Measurements from ENCODE around the gene GABRE. TPM values are rescaled to one million over a fixed set of nuclear protein-coding genes. Genes with fewer than 3 reads are reported as not detected.

Gene GABRE, protein sequence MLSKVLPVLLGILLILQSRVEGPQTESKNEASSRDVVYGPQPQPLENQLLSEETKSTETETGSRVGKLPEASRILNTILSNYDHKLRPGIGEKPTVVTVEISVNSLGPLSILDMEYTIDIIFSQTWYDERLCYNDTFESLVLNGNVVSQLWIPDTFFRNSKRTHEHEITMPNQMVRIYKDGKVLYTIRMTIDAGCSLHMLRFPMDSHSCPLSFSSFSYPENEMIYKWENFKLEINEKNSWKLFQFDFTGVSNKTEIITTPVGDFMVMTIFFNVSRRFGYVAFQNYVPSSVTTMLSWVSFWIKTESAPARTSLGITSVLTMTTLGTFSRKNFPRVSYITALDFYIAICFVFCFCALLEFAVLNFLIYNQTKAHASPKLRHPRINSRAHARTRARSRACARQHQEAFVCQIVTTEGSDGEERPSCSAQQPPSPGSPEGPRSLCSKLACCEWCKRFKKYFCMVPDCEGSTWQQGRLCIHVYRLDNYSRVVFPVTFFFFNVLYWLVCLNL
- total RNA-seq = not detected

DNA sequence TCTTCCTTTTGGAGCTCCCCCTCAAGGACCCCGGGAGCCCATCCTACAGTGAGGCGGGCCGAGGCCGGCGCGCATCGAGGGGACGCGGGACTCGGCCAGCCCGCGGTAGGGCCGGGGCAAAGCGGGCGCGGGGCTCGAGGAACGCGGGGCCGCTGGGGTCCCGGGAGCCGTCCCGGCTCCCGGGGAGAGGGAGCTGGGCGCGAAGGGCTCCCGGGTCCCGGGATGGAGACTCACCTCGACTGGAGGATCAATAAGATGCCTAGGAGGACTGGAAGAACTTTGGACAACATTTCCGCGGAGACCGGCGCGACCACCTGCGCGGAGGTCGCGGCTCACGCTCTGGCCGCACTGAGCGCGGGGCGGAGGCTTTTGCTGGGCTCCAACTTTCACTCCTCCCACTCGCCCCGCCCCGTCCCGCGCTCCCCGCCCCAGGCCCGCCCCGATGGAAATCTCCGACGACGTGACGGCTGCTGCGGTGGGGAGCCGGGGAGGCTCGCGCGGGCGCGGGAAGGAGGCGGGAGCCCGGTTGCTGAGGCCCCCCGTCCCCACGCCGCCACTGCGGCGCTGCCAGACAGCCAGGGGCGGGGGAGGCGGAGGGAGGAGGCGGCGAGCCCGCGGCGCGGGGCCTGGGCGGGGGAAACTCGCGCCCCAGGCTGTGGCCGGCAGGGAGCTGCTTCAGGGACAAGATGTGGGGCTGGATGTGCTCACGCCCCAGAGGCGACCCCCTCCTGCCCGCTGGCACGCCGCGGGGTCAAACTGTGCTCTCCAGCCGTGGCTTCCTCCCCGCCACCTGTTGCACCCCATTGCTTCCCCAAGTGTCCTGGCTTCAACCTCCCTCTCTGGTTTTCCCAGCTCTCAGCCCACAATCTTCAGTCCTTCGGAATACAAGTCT, at the start of gene GABRE:
Gene GABRE, minus strand, starts transcription at position 341 of the 892 bp plus-strand sequence. Its CDS starts 51 bp downstream, at position 290.
- peaks cover 15% of the 10 kb centered on the region for H3K27me3 Mint-ChIP-seq
- ChIA-PET CTCF (no interaction called here), POLR2A (no interaction called here)
- DNase-seq (peak; percentile 2), ATAC-seq (no peak)
- no peak within 1 kb of the TSS for H3K27ac Mint-ChIP-seq
- H3K9me3 Mint-ChIP-seq = no peaks in the 10 kb centered on the region
- TF ChIP-seq, protein P1, sequence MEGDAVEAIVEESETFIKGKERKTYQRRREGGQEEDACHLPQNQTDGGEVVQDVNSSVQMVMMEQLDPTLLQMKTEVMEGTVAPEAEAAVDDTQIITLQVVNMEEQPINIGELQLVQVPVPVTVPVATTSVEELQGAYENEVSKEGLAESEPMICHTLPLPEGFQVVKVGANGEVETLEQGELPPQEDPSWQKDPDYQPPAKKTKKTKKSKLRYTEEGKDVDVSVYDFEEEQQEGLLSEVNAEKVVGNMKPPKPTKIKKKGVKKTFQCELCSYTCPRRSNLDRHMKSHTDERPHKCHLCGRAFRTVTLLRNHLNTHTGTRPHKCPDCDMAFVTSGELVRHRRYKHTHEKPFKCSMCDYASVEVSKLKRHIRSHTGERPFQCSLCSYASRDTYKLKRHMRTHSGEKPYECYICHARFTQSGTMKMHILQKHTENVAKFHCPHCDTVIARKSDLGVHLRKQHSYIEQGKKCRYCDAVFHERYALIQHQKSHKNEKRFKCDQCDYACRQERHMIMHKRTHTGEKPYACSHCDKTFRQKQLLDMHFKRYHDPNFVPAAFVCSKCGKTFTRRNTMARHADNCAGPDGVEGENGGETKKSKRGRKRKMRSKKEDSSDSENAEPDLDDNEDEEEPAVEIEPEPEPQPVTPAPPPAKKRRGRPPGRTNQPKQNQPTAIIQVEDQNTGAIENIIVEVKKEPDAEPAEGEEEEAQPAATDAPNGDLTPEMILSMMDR (IDR thresholded peaks at IDR 0.05) = no peak
- no peak within 1 kb of the TSS for H3K4me3 Mint-ChIP-seq
- intact Hi-C loops (cut with micrococcal nuclease) = no loop called here
- no peaks in the 10 kb centered on the region for H3K36me3 Mint-ChIP-seq (ENCODE audit: low read depth)
- no peaks in the 10 kb centered on the region for H3K4me1 Mint-ChIP-seq (ENCODE audit: low read depth)

GRCh38 chrX:152020888-152021287, 46.4 kb upstream of the GABRE start:
- no peak for ATAC-seq
- H3K36me3 Mint-ChIP-seq (ENCODE audit: low read depth) = no peaks in the 10 kb centered on the region
- POLR2A ChIA-PET = no interaction called here
- no peaks in the 10 kb centered on the region for H3K9me3 Mint-ChIP-seq
- no peak overlapping the region for H3K4me3 Mint-ChIP-seq
- no peaks in the 10 kb centered on the region for H3K4me1 Mint-ChIP-seq (ENCODE audit: low read depth)
- intact Hi-C loops (cut with micrococcal nuclease) = no loop called here
- no peak overlapping the region for H3K27ac Mint-ChIP-seq
- TF ChIP-seq, protein P1 (IDR thresholded peaks at IDR 0.05) = no peak
- no peak for DNase-seq
- H3K27me3 Mint-ChIP-seq = no peaks in the 10 kb centered on the region
- CTCF ChIA-PET = no interaction called here

- ChIA-PET POLR2A (no interaction called here), CTCF (no interaction called here)
- no peak overlapping the region for H3K4me3 Mint-ChIP-seq
- no peaks in the 10 kb centered on the region for H3K9me3 Mint-ChIP-seq
- intact Hi-C loops (cut with micrococcal nuclease) = no loop called here
- TF ChIP-seq, protein P1 (IDR thresholded peaks at IDR 0.05) = no peak
- ATAC-seq = no peak
- H3K36me3 Mint-ChIP-seq (ENCODE audit: low read depth) = no peaks in the 10 kb centered on the region
- DNase-seq = no peak
- no peaks in the 10 kb centered on the region for H3K4me1 Mint-ChIP-seq (ENCODE audit: low read depth)
- H3K27ac Mint-ChIP-seq = no peak overlapping the region
- no peaks in the 10 kb centered on the region for H3K27me3 Mint-ChIP-seq
Observed at GRCh38 chrX:151999813-152000212, 25.3 kb upstream of the GABRE start.

DNA sequence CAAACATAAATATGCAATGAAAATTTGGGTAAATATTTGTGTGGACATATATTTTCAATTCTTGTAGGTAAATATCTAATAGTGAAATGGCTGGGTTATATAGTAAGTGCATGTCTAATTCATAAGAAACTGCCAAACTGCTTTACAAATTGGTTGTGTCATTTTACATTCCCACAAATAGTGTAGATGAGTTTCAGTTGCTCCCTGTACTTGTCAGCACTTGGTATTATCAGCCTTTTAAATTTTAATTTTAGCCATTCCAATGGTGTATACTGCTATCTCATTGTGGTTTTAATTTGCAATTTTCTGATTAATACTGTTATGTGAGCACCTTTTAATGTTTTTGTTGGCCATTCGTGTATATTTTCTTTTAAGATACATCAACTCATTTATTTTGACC, 23.1 kb upstream of the GABRE start:
- DNase-seq (no peak), ATAC-seq (no peak)
- Mint-ChIP-seq H3K27ac (no peak overlapping the region), H3K4me1 (ENCODE audit: low read depth) (no peaks in the 10 kb centered on the region), H3K9me3 (no peaks in the 10 kb centered on the region), H3K4me3 (no peak overlapping the region), H3K36me3 (ENCODE audit: low read depth) (no peaks in the 10 kb centered on the region), H3K27me3 (no peaks in the 10 kb centered on the region)
- intact Hi-C loops (cut with micrococcal nuclease) = no loop called here
- ChIA-PET CTCF (no interaction called here), POLR2A (no interaction called here)
- TF ChIP-seq, protein P1 (IDR thresholded peaks at IDR 0.05) = no peak

- no peaks in the 10 kb centered on the region for H3K4me1 Mint-ChIP-seq (ENCODE audit: low read depth)
- DNase-seq (no peak), ATAC-seq (no peak)
- intact Hi-C loops (cut with micrococcal nuclease) = no loop called here
- ChIA-PET POLR2A (no interaction called here), CTCF (no interaction called here)
- no peaks in the 10 kb centered on the region for H3K27me3 Mint-ChIP-seq
- H3K36me3 Mint-ChIP-seq (ENCODE audit: low read depth) = no peaks in the 10 kb centered on the region
- no peak overlapping the region for H3K4me3 Mint-ChIP-seq
- no peak overlapping the region for H3K27ac Mint-ChIP-seq
- no peaks in the 10 kb centered on the region for H3K9me3 Mint-ChIP-seq
- TF ChIP-seq, protein P1 (IDR thresholded peaks at IDR 0.05) = no peak
Observed at GRCh38 chrX:151996347-151996746, 21.9 kb upstream of the GABRE start.

Measured in activated CD8-positive, alpha-beta T cell treated with anti-CD3 and anti-CD28 coated beads for 36 hours (primary cell).